ENCODE measurements around the gene SLC39A11. TPM values are rescaled to one million over a fixed set of nuclear protein-coding genes. Genes with fewer than 3 reads are reported as not detected.
A peak's percentile ranks its signal among the peaks of the same experiment; 100 is the strongest.

Gene SLC39A11
- total and polyA plus RNA-seq, 2 donors (not counting 1 experiment from before 2014, with no cell fraction given), result 12.7 to 27.4 TPM

- Histone ChIP-seq H3K9ac (ENCODE audit: insufficient read depth, low read length) (no peak overlapping the region), H3K9me3 (ENCODE audit: control insufficient read depth, insufficient read depth, low read depth, low read length) (no peaks in the 10 kb centered on the region), H3K27me3 (ENCODE audit: control insufficient read depth, insufficient read depth, low read length) (no peaks in the 10 kb centered on the region), H3K27ac (ENCODE audit: insufficient read depth, low read length) (no peak overlapping the region), H4K20me1 (ENCODE audit: control insufficient read depth, extremely low read depth, insufficient read depth, low read length) (no peaks in the 10 kb centered on the region), H3K4me2 (ENCODE audit: extremely low read depth, insufficient read depth, low read length) (no peak overlapping the region), H3K79me2 (ENCODE audit: control insufficient read depth, insufficient read depth, low read length) (no peaks in the 10 kb centered on the region), H3K4me1 (ENCODE audit: control insufficient read depth, extremely low read depth, insufficient read depth, low read length) (peaks cover 3% of the 10 kb centered on the region), H2AFZ (ENCODE audit: low read length) (no peak overlapping the region), H3K36me3 (ENCODE audit: control insufficient read depth, insufficient read depth, low read length) (no peaks in the 10 kb centered on the region), H3K4me3 (replicated peaks in 1 of 4; ENCODE audit: control extremely low read depth in 1 of 4, insufficient read depth in 1 of 4, low read depth in 3 of 4, low read length in 4 of 4) (no peak overlapping the region)
- no peak for TF ChIP-seq EZH2 (IDR thresholded peaks at IDR 0.05; ENCODE audit: low read length, missing control alignments)
- TF ChIP-seq, protein P1, sequence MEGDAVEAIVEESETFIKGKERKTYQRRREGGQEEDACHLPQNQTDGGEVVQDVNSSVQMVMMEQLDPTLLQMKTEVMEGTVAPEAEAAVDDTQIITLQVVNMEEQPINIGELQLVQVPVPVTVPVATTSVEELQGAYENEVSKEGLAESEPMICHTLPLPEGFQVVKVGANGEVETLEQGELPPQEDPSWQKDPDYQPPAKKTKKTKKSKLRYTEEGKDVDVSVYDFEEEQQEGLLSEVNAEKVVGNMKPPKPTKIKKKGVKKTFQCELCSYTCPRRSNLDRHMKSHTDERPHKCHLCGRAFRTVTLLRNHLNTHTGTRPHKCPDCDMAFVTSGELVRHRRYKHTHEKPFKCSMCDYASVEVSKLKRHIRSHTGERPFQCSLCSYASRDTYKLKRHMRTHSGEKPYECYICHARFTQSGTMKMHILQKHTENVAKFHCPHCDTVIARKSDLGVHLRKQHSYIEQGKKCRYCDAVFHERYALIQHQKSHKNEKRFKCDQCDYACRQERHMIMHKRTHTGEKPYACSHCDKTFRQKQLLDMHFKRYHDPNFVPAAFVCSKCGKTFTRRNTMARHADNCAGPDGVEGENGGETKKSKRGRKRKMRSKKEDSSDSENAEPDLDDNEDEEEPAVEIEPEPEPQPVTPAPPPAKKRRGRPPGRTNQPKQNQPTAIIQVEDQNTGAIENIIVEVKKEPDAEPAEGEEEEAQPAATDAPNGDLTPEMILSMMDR (conservative IDR thresholded peaks at IDR 0.05 in 1 of 2, IDR thresholded peaks at IDR 0.05 in 1 of 2; ENCODE audit: low read depth in 1 of 2, low read length in 2 of 2), result no peak
- no peak for DNase-seq (ENCODE audit: low read depth in 2 of 2)
These were observed 399.8 kb downstream of the SLC39A11 start for GRCh38 chr17:72692676-72693075.

GRCh38 chr17:72691586-72691985 is 400.9 kb downstream of the SLC39A11 start:
- Histone ChIP-seq H3K4me3 (replicated peaks in 1 of 4; ENCODE audit: control extremely low read depth in 1 of 4, insufficient read depth in 1 of 4, low read depth in 3 of 4, low read length in 4 of 4) (no peak overlapping the region), H3K79me2 (ENCODE audit: control insufficient read depth, insufficient read depth, low read length) (no peaks in the 10 kb centered on the region), H3K4me2 (ENCODE audit: extremely low read depth, insufficient read depth, low read length) (peak overlapping the region; percentile 27), H3K4me1 (ENCODE audit: control insufficient read depth, extremely low read depth, insufficient read depth, low read length) (peaks cover 3% of the 10 kb centered on the region), H4K20me1 (ENCODE audit: control insufficient read depth, extremely low read depth, insufficient read depth, low read length) (no peaks in the 10 kb centered on the region), H3K27me3 (ENCODE audit: control insufficient read depth, insufficient read depth, low read length) (no peaks in the 10 kb centered on the region), H2AFZ (ENCODE audit: low read length) (no peak overlapping the region), H3K27ac (ENCODE audit: insufficient read depth, low read length) (no peak overlapping the region), H3K36me3 (ENCODE audit: control insufficient read depth, insufficient read depth, low read length) (no peaks in the 10 kb centered on the region), H3K9ac (ENCODE audit: insufficient read depth, low read length) (no peak overlapping the region), H3K9me3 (ENCODE audit: control insufficient read depth, insufficient read depth, low read depth, low read length) (no peaks in the 10 kb centered on the region)
- TF ChIP-seq EZH2 (IDR thresholded peaks at IDR 0.05; ENCODE audit: low read length, missing control alignments), result no peak
- TF ChIP-seq, protein P1 (conservative IDR thresholded peaks at IDR 0.05 in 1 of 2, IDR thresholded peaks at IDR 0.05 in 1 of 2; ENCODE audit: low read depth in 1 of 2, low read length in 2 of 2), result no peak
- peak; percentile 88 to 89 for DNase-seq (ENCODE audit: low read depth in 2 of 2)

GRCh38 chr17:72691017-72691416 is 401.5 kb downstream of the SLC39A11 start:
- Histone ChIP-seq H3K27ac (ENCODE audit: insufficient read depth, low read length) (no peak overlapping the region), H3K9me3 (ENCODE audit: control insufficient read depth, insufficient read depth, low read depth, low read length) (no peaks in the 10 kb centered on the region), H3K4me1 (ENCODE audit: control insufficient read depth, extremely low read depth, insufficient read depth, low read length) (peaks cover 3% of the 10 kb centered on the region), H3K9ac (ENCODE audit: insufficient read depth, low read length) (no peak overlapping the region), H3K27me3 (ENCODE audit: control insufficient read depth, insufficient read depth, low read length) (no peaks in the 10 kb centered on the region), H3K4me2 (ENCODE audit: extremely low read depth, insufficient read depth, low read length) (peak overlapping the region; percentile 27), H3K36me3 (ENCODE audit: control insufficient read depth, insufficient read depth, low read length) (no peaks in the 10 kb centered on the region), H3K4me3 (replicated peaks in 1 of 4; ENCODE audit: control extremely low read depth in 1 of 4, insufficient read depth in 1 of 4, low read depth in 3 of 4, low read length in 4 of 4) (no peak overlapping the region), H4K20me1 (ENCODE audit: control insufficient read depth, extremely low read depth, insufficient read depth, low read length) (no peaks in the 10 kb centered on the region), H2AFZ (ENCODE audit: low read length) (no peak overlapping the region), H3K79me2 (ENCODE audit: control insufficient read depth, insufficient read depth, low read length) (no peaks in the 10 kb centered on the region)
- TF ChIP-seq, protein P1 (conservative IDR thresholded peaks at IDR 0.05 in 1 of 2, IDR thresholded peaks at IDR 0.05 in 1 of 2; ENCODE audit: low read depth in 1 of 2, low read length in 2 of 2), result no peak
- TF ChIP-seq EZH2 (IDR thresholded peaks at IDR 0.05; ENCODE audit: low read length, missing control alignments), result no peak
- no peak for DNase-seq (ENCODE audit: low read depth in 2 of 2)

Measured in fibroblast of lung (primary cell).